Stimulated activated CD8-positive, alpha-beta memory T cell treated with anti-CD3 and anti-CD28 coated beads, Interleukin-4, amount 100 ng/mL, for 24 hours (primary cell): Measurements from ENCODE around the gene SIX1.

ENCODE experiments used
- DNase-seq: peaks from one replicate; pipeline ENCODE4 v3.0.0-alpha.2; 2020; ENCODE audit warnings: low read depth

SIX1 gene

GRCh38 chr14:60642270-60643140, 6.8 kb downstream of the SIX1 start:
- no peak for DNase-seq

GRCh38 chr14:60641742-60642269, 7.5 kb downstream of the SIX1 start:
- no peak for DNase-seq

- DNase-seq, result no peak
Measured at GRCh38 chr14:60640859-60641741, 8.2 kb downstream of the SIX1 start.

- no peak for DNase-seq
Measured at GRCh38 chr14:60639674-60640073, 9.6 kb downstream of the SIX1 start.

GRCh38 chr14:60637479-60638315, 11.6 kb downstream of the SIX1 start:
- DNase-seq, result no peak

- DNase-seq, result no peak
Measured at GRCh38 chr14:60636879-60637478, 12.3 kb downstream of the SIX1 start.

- DNase-seq, result no peak
Measured at GRCh38 chr14:60634153-60634552, 15.1 kb downstream of the SIX1 start.

- DNase-seq, result no peak
Measured at GRCh38 chr14:60632777-60633176, 16.5 kb downstream of the SIX1 start.

- DNase-seq, result no peak
Measured at GRCh38 chr14:60632257-60632656, 17.0 kb downstream of the SIX1 start.

GRCh38 chr14:60631842-60632241, 17.4 kb downstream of the SIX1 start:
- no peak for DNase-seq

- no peak for DNase-seq
Measured at GRCh38 chr14:60630129-60630528, 19.1 kb downstream of the SIX1 start.

- DNase-seq, result no peak
Measured at GRCh38 chr14:60628892-60629291, 20.4 kb downstream of the SIX1 start.

- no peak for DNase-seq
Measured at GRCh38 chr14:60622917-60623257, 26.4 kb downstream of the SIX1 start.

- no peak for DNase-seq
Measured at GRCh38 chr14:60622210-60622916, 26.9 kb downstream of the SIX1 start.

- DNase-seq, result no peak
Measured at GRCh38 chr14:60621386-60621785, 27.9 kb downstream of the SIX1 start.

- no peak for DNase-seq
Measured at GRCh38 chr14:60618241-60618640, 31.0 kb downstream of the SIX1 start.

GRCh38 chr14:60616461-60616959, 32.8 kb downstream of the SIX1 start:
- DNase-seq, result no peak

GRCh38 chr14:60602291-60602690, 47.0 kb downstream of the SIX1 start:
- no peak for DNase-seq

GRCh38 chr14:60599727-60600126, 49.5 kb downstream of the SIX1 start:
- DNase-seq, result no peak

GRCh38 chr14:60596139-60596538, 53.1 kb downstream of the SIX1 start:
- DNase-seq, result no peak

- DNase-seq, result no peak
Measured at GRCh38 chr14:60594062-60594461, 55.2 kb downstream of the SIX1 start.
